Measurements from ENCODE around the gene SIRPB1. TPM values are rescaled to one million over a fixed set of nuclear protein-coding genes. Genes with fewer than 3 reads are reported as not detected.

SIRPB1 gene
- total and polyA plus RNA-seq, 9 donors, result 0.25 to 9.7 (median 1.9) TPM

GRCh38 chr20:1636621-1637020, 16.8 kb upstream of the SIRPB1 start:
- Histone ChIP-seq H3K9me3 (no peaks in the 10 kb centered on the region), H3K27me3 (no peaks in the 10 kb centered on the region), H3K36me3 (no peaks in the 10 kb centered on the region), H3K4me3 (no peak overlapping the region), H3K4me1 (ENCODE audit: insufficient read depth) (no peaks in the 10 kb centered on the region), H3K27ac (no peak overlapping the region)
- 61 to 81% (median 67%) methylated on average over 2 of the region's 2 CpGs for WGBS, 3 donors
- DNase-seq, result no peak
- intact Hi-C loops (cut with DNase I), result no loop called here
- TF ChIP-seq, protein P1, sequence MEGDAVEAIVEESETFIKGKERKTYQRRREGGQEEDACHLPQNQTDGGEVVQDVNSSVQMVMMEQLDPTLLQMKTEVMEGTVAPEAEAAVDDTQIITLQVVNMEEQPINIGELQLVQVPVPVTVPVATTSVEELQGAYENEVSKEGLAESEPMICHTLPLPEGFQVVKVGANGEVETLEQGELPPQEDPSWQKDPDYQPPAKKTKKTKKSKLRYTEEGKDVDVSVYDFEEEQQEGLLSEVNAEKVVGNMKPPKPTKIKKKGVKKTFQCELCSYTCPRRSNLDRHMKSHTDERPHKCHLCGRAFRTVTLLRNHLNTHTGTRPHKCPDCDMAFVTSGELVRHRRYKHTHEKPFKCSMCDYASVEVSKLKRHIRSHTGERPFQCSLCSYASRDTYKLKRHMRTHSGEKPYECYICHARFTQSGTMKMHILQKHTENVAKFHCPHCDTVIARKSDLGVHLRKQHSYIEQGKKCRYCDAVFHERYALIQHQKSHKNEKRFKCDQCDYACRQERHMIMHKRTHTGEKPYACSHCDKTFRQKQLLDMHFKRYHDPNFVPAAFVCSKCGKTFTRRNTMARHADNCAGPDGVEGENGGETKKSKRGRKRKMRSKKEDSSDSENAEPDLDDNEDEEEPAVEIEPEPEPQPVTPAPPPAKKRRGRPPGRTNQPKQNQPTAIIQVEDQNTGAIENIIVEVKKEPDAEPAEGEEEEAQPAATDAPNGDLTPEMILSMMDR (IDR thresholded peaks at IDR 0.05), result no peak
- no peak for TF ChIP-seq POLR2A (IDR thresholded peaks at IDR 0.05)
- TF ChIP-seq EP300 (IDR thresholded peaks at IDR 0.05), result no peak

- no peak for DNase-seq
- intact Hi-C loops (cut with DNase I), result no loop called here
- WGBS, 3 donors, result 79 to 81% (median 79%) methylated on average over 10 of the region's 10 CpGs
- no peaks in the 10 kb centered on the region for H3K36me3 ChIP-seq
- no peaks in the 10 kb centered on the region for H3K9me3 ChIP-seq
- no peaks in the 10 kb centered on the region for H3K4me1 ChIP-seq (ENCODE audit: insufficient read depth)
- H3K27ac ChIP-seq, result no peak overlapping the region
- TF ChIP-seq, protein P1 (IDR thresholded peaks at IDR 0.05), result no peak
- no peak for TF ChIP-seq EP300 (IDR thresholded peaks at IDR 0.05)
- TF ChIP-seq POLR2A (IDR thresholded peaks at IDR 0.05), result no peak
- no peaks in the 10 kb centered on the region for H3K27me3 ChIP-seq
- H3K4me3 ChIP-seq, result no peak overlapping the region
Observed at GRCh38 chr20:1635291-1635979, 15.6 kb upstream of the SIRPB1 start.

GRCh38 chr20:1633535-1633934, 13.7 kb upstream of the SIRPB1 start:
- WGBS, 3 donors, result 47 to 62% (median 52%) methylated on average over 4 of the region's 4 CpGs
- H3K4me1 ChIP-seq (ENCODE audit: insufficient read depth), result no peaks in the 10 kb centered on the region
- DNase-seq, result no peak
- no peak overlapping the region for H3K27ac ChIP-seq
- H3K36me3 ChIP-seq, result no peaks in the 10 kb centered on the region
- H3K27me3 ChIP-seq, result no peaks in the 10 kb centered on the region
- no peak overlapping the region for H3K4me3 ChIP-seq
- intact Hi-C loops (cut with DNase I), result no loop called here
- H3K9me3 ChIP-seq, result no peaks in the 10 kb centered on the region
- TF ChIP-seq POLR2A (IDR thresholded peaks at IDR 0.05) (no peak), EP300 (IDR thresholded peaks at IDR 0.05) (no peak)
- TF ChIP-seq, protein P1 (IDR thresholded peaks at IDR 0.05), result no peak

DNA sequence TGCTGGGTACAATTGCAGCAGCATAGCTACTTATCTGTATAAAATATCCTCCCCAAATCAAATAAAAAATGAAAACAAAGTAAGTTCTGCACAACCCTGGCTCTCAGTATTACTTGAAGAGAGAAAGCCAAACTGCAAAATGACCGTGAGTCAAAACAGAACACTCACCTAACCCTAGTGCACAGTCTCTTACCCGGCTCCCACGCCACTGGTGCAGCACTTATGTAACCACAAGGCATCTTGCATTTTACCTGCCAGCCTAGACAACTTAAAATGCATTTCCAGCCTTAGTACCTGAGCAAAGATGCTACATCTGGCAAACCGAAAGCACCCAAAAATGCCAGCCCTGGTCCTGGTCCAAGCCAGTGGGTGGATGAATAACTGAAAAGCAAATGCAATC, 12.4 kb upstream of the SIRPB1 start:
- H3K27me3 ChIP-seq, result no peaks in the 10 kb centered on the region
- no peak for TF ChIP-seq POLR2A (IDR thresholded peaks at IDR 0.05)
- no peak for TF ChIP-seq EP300 (IDR thresholded peaks at IDR 0.05)
- TF ChIP-seq, protein P1 (IDR thresholded peaks at IDR 0.05), result no peak
- H3K4me1 ChIP-seq (ENCODE audit: insufficient read depth), result no peaks in the 10 kb centered on the region
- H3K27ac ChIP-seq, result no peak overlapping the region
- no peak overlapping the region for H3K4me3 ChIP-seq
- intact Hi-C loops (cut with DNase I), result no loop called here
- H3K9me3 ChIP-seq, result no peaks in the 10 kb centered on the region
- no peak for DNase-seq
- WGBS, 3 donors, result 73 to 77% (median 73%) methylated on average over 4 of the region's 4 CpGs
- no peaks in the 10 kb centered on the region for H3K36me3 ChIP-seq
